ENCODE measurements around the gene C20orf204. TPM values are rescaled to one million over a fixed set of nuclear protein-coding genes. Genes with fewer than 3 reads are reported as not detected.
A peak's percentile ranks its signal among the peaks of the same experiment; 100 is the strongest.

The C20orf204 gene
- total and polyA plus RNA-seq, 2 of the 4 experiments (the other 2 are of a cell fraction), result 0.09 to 0.18 TPM

GRCh38 chr20:64038565-64039292 lies 2.7 kb downstream of the C20orf204 start:
- Histone ChIP-seq H2BK5ac (ENCODE audit: low read depth, low read length, poor library complexity, severe bottlenecking) (no peak overlapping the region), H3K36me3 (ENCODE audit: control insufficient read depth, insufficient read depth, low read length) (peaks cover 4% of the 10 kb centered on the region; the same call in 1 of the 2 replicates), H4K8ac (ENCODE audit: low read depth in 2 of 2, low read length in 2 of 2) (no peak overlapping the region), H3K23ac (ENCODE audit: low read depth, low read length) (no peak overlapping the region), H3K79me1 (ENCODE audit: low read depth in 1 of 2, low read length in 2 of 2) (no peaks in the 10 kb centered on the region), H4K91ac (ENCODE audit: insufficient read depth, low read depth, low read length) (no peak overlapping the region), H2AK5ac (ENCODE audit: low read depth, low read length) (no peak overlapping the region), H2BK20ac (ENCODE audit: low read depth, low read length) (no peak overlapping the region), H3K27ac (ENCODE audit: insufficient read depth, low read length) (no peak overlapping the region), H3K4ac (ENCODE audit: low read depth, low read length) (no peak overlapping the region), H2BK120ac (ENCODE audit: low read depth, low read length) (no peak overlapping the region), H3K27me3 (ENCODE audit: control insufficient read depth, insufficient read depth, low read length) (peaks cover 46% of the 10 kb centered on the region), H4K5ac (ENCODE audit: low read depth, low read length) (no peak overlapping the region), H3K56ac (ENCODE audit: extremely low read depth, insufficient read depth, low read length) (no peak overlapping the region), H4K20me1 (ENCODE audit: insufficient read depth, low read length) (peaks cover 5% of the 10 kb centered on the region; the same call in 1 of the 2 replicates), H3K4me3 (ENCODE audit: insufficient read depth, low read depth, low read length) (peak overlapping the region; percentile 32), H3K9me1 (ENCODE audit: insufficient read depth, low read length) (no peaks in the 10 kb centered on the region), H3K14ac (replicated peaks; ENCODE audit: low read depth, low read length) (no peak overlapping the region), H3K9ac (ENCODE audit: low read depth, low read length) (no peak overlapping the region), H3K4me2 (ENCODE audit: low read depth, low read length) (peak overlapping the region; percentile 62; the same call in 1 of the 2 replicates), H2BK15ac (ENCODE audit: low read depth, low read length) (no peak overlapping the region), H3K18ac (ENCODE audit: low read depth, low read length) (no peak overlapping the region), H2AK9ac (replicated peaks; ENCODE audit: low read depth, low read length, poor library complexity) (peak overlapping the region; percentile 26), H2AFZ (replicated peaks; ENCODE audit: low read length, poor library complexity) (peak overlapping the region; percentile 91), H3K9me3 (ENCODE audit: control insufficient read depth, insufficient read depth, low read length) (no peaks in the 10 kb centered on the region), H3K4me1 (ENCODE audit: control insufficient read depth, insufficient read depth, low read length) (peaks cover 5% of the 10 kb centered on the region; the same call in 1 of the 2 replicates)
- POLR2A ChIA-PET (ENCODE audit: unreplicated experiment), result no interaction called here
- intact Hi-C loops (cut with micrococcal nuclease), result loop anchor here (1.0 to 2.0 kb wide), 2 partner anchors 18 to 82 kb away; no protein-coding TSS in a partner anchor
- BruUV-seq (replicated peaks), result no TSS peak
- CTCF ChIA-PET, result interaction anchor here (0.8 to 1.9 kb wide), 5 partner anchors 11 to 501 kb away, joined by 3 to 8 read pairs (median 3); partner anchors contain the start of gene PTK6
- DNase-seq, result peak; percentile 67
- WGBS, 2 experiments (ENCODE audit: extremely low coverage in 2 of 2, insufficient read length in 1 of 2), result 2% methylated on average over 51 of the region's 91 CpGs; no CpG with 5 or more reads in 1 of the 2 experiments
- dilution Hi-C loops (cut with HindIII; ENCODE audit: low sequenced_read_pairs, unreplicated experiment), result no loop called here
- ATAC-seq (ENCODE audit: low read depth), result peak; percentile 87
- in situ Hi-C loops (cut with MboI; ENCODE audit: low sequenced_read_pairs), result no loop called here
- peak; percentile 62 for TF ChIP-seq RAD21 (IDR thresholded peaks at IDR 0.05; ENCODE audit: low read length)
- no peak for TF ChIP-seq NFE2L2 (IDR thresholded peaks at IDR 0.05; ENCODE audit: low read depth, low read length)
- peak; percentile 59 for TF ChIP-seq SMC3 (IDR thresholded peaks at IDR 0.05; ENCODE audit: low read depth, low read length)
- peak; percentile 61; the same call in 1 of the 2 replicates for TF ChIP-seq MAZ (IDR thresholded peaks at IDR 0.05; ENCODE audit: borderline replicate concordance, low read depth, low read length)
- TF ChIP-seq, protein P1, sequence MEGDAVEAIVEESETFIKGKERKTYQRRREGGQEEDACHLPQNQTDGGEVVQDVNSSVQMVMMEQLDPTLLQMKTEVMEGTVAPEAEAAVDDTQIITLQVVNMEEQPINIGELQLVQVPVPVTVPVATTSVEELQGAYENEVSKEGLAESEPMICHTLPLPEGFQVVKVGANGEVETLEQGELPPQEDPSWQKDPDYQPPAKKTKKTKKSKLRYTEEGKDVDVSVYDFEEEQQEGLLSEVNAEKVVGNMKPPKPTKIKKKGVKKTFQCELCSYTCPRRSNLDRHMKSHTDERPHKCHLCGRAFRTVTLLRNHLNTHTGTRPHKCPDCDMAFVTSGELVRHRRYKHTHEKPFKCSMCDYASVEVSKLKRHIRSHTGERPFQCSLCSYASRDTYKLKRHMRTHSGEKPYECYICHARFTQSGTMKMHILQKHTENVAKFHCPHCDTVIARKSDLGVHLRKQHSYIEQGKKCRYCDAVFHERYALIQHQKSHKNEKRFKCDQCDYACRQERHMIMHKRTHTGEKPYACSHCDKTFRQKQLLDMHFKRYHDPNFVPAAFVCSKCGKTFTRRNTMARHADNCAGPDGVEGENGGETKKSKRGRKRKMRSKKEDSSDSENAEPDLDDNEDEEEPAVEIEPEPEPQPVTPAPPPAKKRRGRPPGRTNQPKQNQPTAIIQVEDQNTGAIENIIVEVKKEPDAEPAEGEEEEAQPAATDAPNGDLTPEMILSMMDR (conservative IDR thresholded peaks at IDR 0.05; ENCODE audit: low read depth, low read length), result peak; percentile 69

Data from IMR-90 (cell line).